PC-3 (cell line): ENCODE data around the gene UGT1A8.

Source experiments
- CTCF ChIP-seq: fragments of 300-600 bp; sonication (generic); conservative IDR thresholded peaks from 2 replicates; pipeline ENCODE4 v1.5.1; 2017; ENCODE audit warnings: antibody characterized with exemption, low read depth, mild to moderate bottlenecking, low read length
- EZH2 ChIP-seq: fragments of 300-600 bp; sonication (generic); IDR thresholded peaks from one replicate; pipeline ENCODE4 v1.6.1; 2017; ENCODE audit warnings: antibody characterized with exemption, mild to moderate bottlenecking, low read length; ENCODE audit not compliant: unreplicated experiment
- EZH2phosphoT487 ChIP-seq: fragments of 300-600 bp; sonication (generic); IDR thresholded peaks from 2 replicates; pipeline ENCODE4 v1.6.1; 2018; ENCODE audit warnings: mild to moderate bottlenecking, antibody characterized with exemption, low read length, borderline replicate concordance

- TF ChIP-seq CTCF (no peak), EZH2phosphoT487 (no peak), EZH2 (no peak)
Measured at GRCh38 chr2:233796254-233796653, 178.8 kb downstream of the UGT1A8 start.
